GM12878 (cell line): ENCODE measurements around the gene ULK4. TPM values are rescaled to one million over a fixed set of nuclear protein-coding genes. Genes with fewer than 3 reads are reported as not detected.

Experiments
- ATAC-seq: fragments of 200-7000 bp; cut with Tn5 transposase; 3 replicates; pipeline ENCODE4 v1.9.1; 2020; ENCODE audit warnings: mild to moderate bottlenecking, moderate library complexity
- BruUV-seq: library from RNA; stranded (reverse); fragments of 400-500 nt; replicated peaks from 2 replicates; lab custom pipeline; 2021; lab: Mats Ljungman, UMichigan
- CTCF ChIA-PET: fragments of 300-600 bp; sonication (Branson Sonifier 250); formaldehyde crosslinking; extraction: SDS; loops from one replicate; lab custom pipeline; 2021; ENCODE audit warnings: inconsistent platforms; lab: Yijun Ruan, JAX
- POLR2A ChIA-PET: fragments of 350-600 bp; formaldehyde crosslinking; extraction: SDS; loops from one replicate; lab custom pipeline; 2021; ENCODE audit warnings: inconsistent platforms; lab: Charles Lee
- RAD21 ChIA-PET: fragments of 300-600 bp; sonication (Branson Sonifier 250); formaldehyde crosslinking; loops from one replicate; lab custom pipeline; 2023; ENCODE audit warnings: antibody characterized with exemption; ENCODE audit not compliant: unreplicated experiment; lab: Charles Lee
- SMC1A ChIA-PET: fragments of 300-600 bp; sonication (Branson Sonifier 250); formaldehyde crosslinking; loops from one replicate; lab custom pipeline; 2023; ENCODE audit not compliant: unreplicated experiment, uncharacterized antibody; lab: Charles Lee
- DNase-seq: peaks from one replicate; pipeline ENCODE4 v3.0.0-alpha.2; 2011; ENCODE audit warnings: low read depth, low spot score
- FAIRE-seq: peaks from 3 replicates; lab custom pipeline; 2011; peaks lifted over from hg19 to GRCh38; lab: Jason Lieb, UNC
- H2AFZ ChIP-seq: 2 replicates; pipeline ENCODE4 v1.6.0; 2011; ENCODE audit warnings: low read depth, low read length, control low read depth; ENCODE audit not compliant: control insufficient read depth
- H3K27ac ChIP-seq: 2 replicates; pipeline ENCODE4 v1.5.1; 2011; ENCODE audit warnings: control low read depth; ENCODE audit not compliant: control insufficient read depth, insufficient read depth
- H3K27me3 ChIP-seq, 2 experiments: replicated peaks in 1 of 2; 2 replicates each; pipeline versions ENCODE4 v1.6.0 to v1.6.1; 2011; ENCODE audit warnings: low read length in 1 of 2; ENCODE audit not compliant: control insufficient read depth in 2 of 2, insufficient read depth in 2 of 2
- H3K36me3 ChIP-seq, 2 experiments: 2 replicates each; pipeline ENCODE4 v1.5.1; 2011; ENCODE audit warnings: low read length in 1 of 2; ENCODE audit not compliant: control insufficient read depth in 2 of 2, insufficient read depth in 2 of 2
- H3K4me1 ChIP-seq: 2 replicates; pipeline ENCODE4 v1.6.1; 2011; ENCODE audit warnings: mild to moderate bottlenecking, low read length, moderate library complexity, mixed read lengths; ENCODE audit not compliant: control insufficient read depth, insufficient read depth
- H3K4me2 ChIP-seq: 2 replicates; pipeline ENCODE4 v1.6.0; 2011; ENCODE audit warnings: control low read depth; ENCODE audit not compliant: control insufficient read depth, insufficient read depth
- H3K4me3 ChIP-seq: fragments of 200-600 bp; sonication (generic); 2 replicates; pipeline ENCODE4 v1.5.1; 2016
- H3K79me2 ChIP-seq: 2 replicates; pipeline ENCODE4 v1.6.0; 2011; ENCODE audit warnings: low read length; ENCODE audit not compliant: control insufficient read depth, insufficient read depth
- H3K9ac ChIP-seq: 2 replicates; pipeline ENCODE4 v1.8.0; 2011; ENCODE audit warnings: low read length, control low read depth, mixed read lengths; ENCODE audit not compliant: control insufficient read depth, insufficient read depth
- H3K9me3 ChIP-seq: replicated peaks from 3 replicates; pipeline ENCODE4 v1.5.1; 2011; ENCODE audit warnings: mild to moderate bottlenecking, low read length; ENCODE audit not compliant: control insufficient read depth, insufficient read depth
- H4K20me1 ChIP-seq: 2 replicates; pipeline ENCODE4 v1.6.0; 2011; ENCODE audit not compliant: control insufficient read depth, insufficient read depth
- BACH1 ChIP-seq: fragments of 450-650 bp; IDR thresholded peaks from 2 replicates; pipeline ENCODE4 v1.6.1; 2017; ENCODE audit warnings: mild to moderate bottlenecking, borderline replicate concordance
- GABPA ChIP-seq: IDR thresholded peaks from 2 replicates; pipeline ENCODE4 v1.6.1; 2014; ENCODE audit warnings: antibody characterized with exemption, low read depth, mild to moderate bottlenecking, inconsistent platforms
- MEF2B ChIP-seq: fragments of 450-650 bp; IDR thresholded peaks from 2 replicates; pipeline ENCODE4 v1.6.1; 2018; ENCODE audit warnings: mild to moderate bottlenecking, moderate library complexity; ENCODE audit not compliant: partially characterized antibody, poor library complexity, severe bottlenecking
- POLR2AphosphoS5 ChIP-seq: IDR thresholded peaks from 2 replicates; pipeline ENCODE4 v1.6.1; 2011; ENCODE audit warnings: mild to moderate bottlenecking, low read length, inconsistent platforms
- TARDBP ChIP-seq: IDR thresholded peaks from 2 replicates; pipeline ENCODE4 v1.6.1; 2016; ENCODE audit warnings: borderline replicate concordance
- TBL1XR1 ChIP-seq: IDR thresholded peaks from 2 replicates; pipeline ENCODE4 v1.6.1; 2012; ENCODE audit warnings: low read depth, low read length, improper control_type of control experiment
- ZNF207 ChIP-seq: fragments of 450-650 bp; IDR thresholded peaks from 2 replicates; pipeline ENCODE4 v1.6.1; 2014; ENCODE audit warnings: antibody characterized with exemption, mild to moderate bottlenecking, borderline replicate concordance
- ZZZ3 ChIP-seq: IDR thresholded peaks from 2 replicates; pipeline ENCODE4 v1.6.1; 2011; ENCODE audit warnings: low read depth; ENCODE audit not compliant: control insufficient read depth, insufficient read length
- WGBS: methylation state at CpG from one replicate; pipeline ENCODE4 v1.1.6; 2016; ENCODE audit warnings: low lambda C conversion rate; ENCODE audit not compliant: insufficient replicate concordance, insufficient coverage; ENCODE audit errors: missing lambda C conversion rate; 5-methylcytosine and 5-hydroxymethylcytosine counted together
- in situ Hi-C: fragments of 300-500 bp; cut with MboI; formaldehyde crosslinking; loops from 9 replicates; pipeline ENCODE4 v1.14.3; 2018; ENCODE audit warnings: mixed read lengths
- intact Hi-C: fragments of 100-400 bp; cut with micrococcal nuclease; formaldehyde crosslinking; loops from one replicate; pipeline ENCODE4 v1.14.2; 2022; ENCODE audit not compliant: unreplicated experiment
- polyA plus RNA-seq, 11 experiments: library from polyadenylated mRNA; depleted of rRNA in 4 of 11; unstranded in 6 of 11; stranded (reverse) in 5 of 11; fragments of >200 nt; fragmentation: Nextera tagmentation in 4 of 11; fragmentation: Illumina TruSeq in 1 of 11; extraction: Ambion mirVana in 4 of 11; extraction: Trizol in 1 of 11; gene quantifications; 1 replicate in 1 of 11; 2 replicates in 10 of 11; pipeline versions ENCODE4 v1.2.1 to v1.2.3, GENCODE V29; 2011 to 2016; ENCODE audit warnings: inconsistent platforms in 2 of 11, missing spikeins in 2 of 11, low read depth in 1 of 11
- total RNA-seq, 4 experiments: library from RNA; depleted of rRNA in 3 of 4; stranded (reverse); fragments of >200 nt in 3 of 4; fragmentation: Illumina TruSeq in 1 of 4; extraction: Trizol in 1 of 4; gene quantifications; 2 replicates each; pipeline versions ENCODE4 v1.2.1 to v1.2.3, GENCODE V29; 2013 to 2021
- TF ChIP-seq, protein P1 (sequence below): fragments of 450-650 bp; IDR thresholded peaks from 2 replicates; pipeline ENCODE4 v1.6.1; 2018; ENCODE audit warnings: mild to moderate bottlenecking, low read depth, moderate library complexity; ENCODE audit not compliant: partially characterized antibody
- TF ChIP-seq, protein P2 (sequence below): fragments of 450-650 bp; IDR thresholded peaks from 2 replicates; pipeline ENCODE4 v1.6.1; 2014; ENCODE audit warnings: mild to moderate bottlenecking
- TF ChIP-seq, protein P3 (sequence below): IDR thresholded peaks from 2 replicates; pipeline ENCODE4 v1.6.1; 2011; ENCODE audit warnings: mild to moderate bottlenecking, low read depth, low read length, moderate library complexity; ENCODE audit not compliant: insufficient replicate concordance
- TF ChIP-seq, protein P4 (sequence below), 3 experiments: IDR thresholded peaks in 2 of 3; conservative IDR thresholded peaks in 1 of 3; 2 replicates each; pipeline ENCODE4 v1.5.1; 2011; ENCODE audit warnings: low read depth in 3 of 3, low read length in 3 of 3, mild to moderate bottlenecking in 3 of 3, control low read depth in 2 of 3, moderate library complexity in 2 of 3, inconsistent platforms in 1 of 3, mixed read lengths in 1 of 3; ENCODE audit not compliant: control insufficient read depth in 2 of 3, insufficient read depth in 1 of 3; ENCODE audit errors: extremely low read depth in 1 of 3

The ULK4 gene
- total and polyA plus RNA-seq, 10 of the 15 experiments (the other 5 are each of a cell fraction or from before 2014, with no cell fraction given) = 3.5 to 7.6 (median 6.3) TPM

DNA sequence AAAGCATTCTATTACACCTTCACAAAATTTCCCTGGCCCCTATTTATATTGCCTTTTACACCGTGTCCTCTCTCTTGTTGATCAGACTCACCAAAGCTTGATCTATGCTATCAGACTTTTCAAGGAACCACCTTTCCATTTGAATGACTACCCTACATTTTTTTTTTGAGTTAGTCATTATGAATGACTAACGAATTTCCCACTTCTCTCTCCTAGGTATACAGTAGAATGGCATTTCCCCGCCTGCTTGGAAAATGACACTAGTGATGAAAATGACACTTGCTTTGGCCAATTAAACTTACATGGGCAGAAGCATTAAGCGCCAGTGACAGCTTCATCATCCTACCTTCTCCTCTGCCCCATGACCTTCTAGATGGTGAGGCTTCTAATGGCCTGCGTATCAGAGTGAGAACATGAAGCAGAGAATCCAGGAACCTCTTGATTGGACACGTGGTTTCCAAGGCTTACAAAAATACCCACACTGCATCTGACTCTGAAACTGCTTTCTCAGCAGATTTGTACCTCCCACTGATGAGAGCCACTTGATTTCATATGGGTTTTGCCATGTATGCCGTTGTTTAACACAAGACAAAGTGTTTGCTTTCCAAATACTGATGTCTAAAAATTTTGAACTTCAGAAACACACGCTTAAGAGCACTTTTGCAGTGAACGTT lies 392.1 kb downstream of the ULK4 start (continued):
- TF ChIP-seq ZZZ3 (no peak), MEF2B (no peak)
- TF ChIP-seq, all 136 proteins: peak for 0

DNA sequence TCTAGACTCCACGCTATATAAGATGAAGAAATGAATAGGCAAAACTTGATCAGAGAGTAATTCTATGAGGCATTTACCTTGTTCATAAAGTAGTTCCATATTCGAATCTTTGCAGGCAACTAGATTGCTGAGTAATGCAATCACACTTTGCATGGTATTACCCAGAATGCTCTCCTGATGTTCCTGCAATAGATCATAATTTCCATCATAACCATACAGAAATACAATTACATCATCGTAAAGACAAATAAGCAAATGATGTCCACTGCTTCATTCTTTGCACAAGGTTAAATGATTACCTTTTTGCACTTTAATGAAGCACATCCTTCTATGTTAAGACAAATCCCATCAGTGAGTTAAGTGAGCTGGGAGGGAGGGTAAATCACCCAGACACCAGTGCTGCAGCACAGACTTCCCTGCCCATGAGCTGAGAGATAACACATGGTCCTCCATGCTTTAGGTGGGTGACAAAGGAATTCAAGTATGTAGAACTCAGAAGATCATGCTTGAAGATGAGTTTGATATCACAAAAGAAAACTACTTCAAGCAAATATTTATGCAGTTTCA lies 395.9 kb downstream of the ULK4 start:
- Histone ChIP-seq H3K27ac (no peak overlapping the region), H4K20me1 (no peaks in the 10 kb centered on the region), H2AFZ (no peak overlapping the region), H3K27me3 (no peaks in the 10 kb centered on the region), H3K9me3 (no peaks in the 10 kb centered on the region), H3K79me2 (no peaks in the 10 kb centered on the region), H3K4me3 (no peak overlapping the region), H3K9ac (no peak overlapping the region), H3K4me2 (no peak overlapping the region), H3K36me3 (no peaks in the 10 kb centered on the region), H3K4me1 (no peaks in the 10 kb centered on the region)
- in situ Hi-C loops (no loop called here), intact Hi-C loops (no loop called here)
- FAIRE-seq (no peak), ATAC-seq (no peak), DNase-seq (no peak)
- ChIA-PET CTCF (no interaction called here), POLR2A (interaction anchor here (0.5 kb wide), 1 partner anchor 10 kb away, joined by 3 read pairs; no protein-coding TSS in a partner anchor), SMC1A (interaction anchor here (0.7 kb wide), 1 partner anchor 180 kb away, joined by 3 read pairs; no protein-coding TSS in a partner anchor), RAD21 (no interaction called here)
- WGBS = 56% methylated on average over 3 of the region's 3 CpGs
- no TSS peak for BruUV-seq
- TF ChIP-seq BACH1 (no peak), TARDBP (no peak), TBL1XR1 (no peak), POLR2AphosphoS5 (no peak), GABPA (no peak), ZNF207 (no peak)
- TF ChIP-seq, protein P1, sequence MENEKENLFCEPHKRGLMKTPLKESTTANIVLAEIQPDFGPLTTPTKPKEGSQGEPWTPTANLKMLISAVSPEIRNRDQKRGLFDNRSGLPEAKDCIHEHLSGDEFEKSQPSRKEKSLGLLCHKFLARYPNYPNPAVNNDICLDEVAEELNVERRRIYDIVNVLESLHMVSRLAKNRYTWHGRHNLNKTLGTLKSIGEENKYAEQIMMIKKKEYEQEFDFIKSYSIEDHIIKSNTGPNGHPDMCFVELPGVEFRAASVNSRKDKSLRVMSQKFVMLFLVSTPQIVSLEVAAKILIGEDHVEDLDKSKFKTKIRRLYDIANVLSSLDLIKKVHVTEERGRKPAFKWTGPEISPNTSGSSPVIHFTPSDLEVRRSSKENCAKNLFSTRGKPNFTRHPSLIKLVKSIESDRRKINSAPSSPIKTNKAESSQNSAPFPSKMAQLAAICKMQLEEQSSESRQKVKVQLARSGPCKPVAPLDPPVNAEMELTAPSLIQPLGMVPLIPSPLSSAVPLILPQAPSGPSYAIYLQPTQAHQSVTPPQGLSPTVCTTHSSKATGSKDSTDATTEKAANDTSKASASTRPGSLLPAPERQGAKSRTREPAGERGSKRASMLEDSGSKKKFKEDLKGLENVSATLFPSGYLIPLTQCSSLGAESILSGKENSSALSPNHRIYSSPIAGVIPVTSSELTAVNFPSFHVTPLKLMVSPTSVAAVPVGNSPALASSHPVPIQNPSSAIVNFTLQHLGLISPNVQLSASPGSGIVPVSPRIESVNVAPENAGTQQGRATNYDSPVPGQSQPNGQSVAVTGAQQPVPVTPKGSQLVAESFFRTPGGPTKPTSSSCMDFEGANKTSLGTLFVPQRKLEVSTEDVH = no peak
- TF ChIP-seq, protein P2, sequence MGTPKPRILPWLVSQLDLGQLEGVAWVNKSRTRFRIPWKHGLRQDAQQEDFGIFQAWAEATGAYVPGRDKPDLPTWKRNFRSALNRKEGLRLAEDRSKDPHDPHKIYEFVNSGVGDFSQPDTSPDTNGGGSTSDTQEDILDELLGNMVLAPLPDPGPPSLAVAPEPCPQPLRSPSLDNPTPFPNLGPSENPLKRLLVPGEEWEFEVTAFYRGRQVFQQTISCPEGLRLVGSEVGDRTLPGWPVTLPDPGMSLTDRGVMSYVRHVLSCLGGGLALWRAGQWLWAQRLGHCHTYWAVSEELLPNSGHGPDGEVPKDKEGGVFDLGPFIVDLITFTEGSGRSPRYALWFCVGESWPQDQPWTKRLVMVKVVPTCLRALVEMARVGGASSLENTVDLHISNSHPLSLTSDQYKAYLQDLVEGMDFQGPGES = no peak
- TF ChIP-seq, protein P3, sequence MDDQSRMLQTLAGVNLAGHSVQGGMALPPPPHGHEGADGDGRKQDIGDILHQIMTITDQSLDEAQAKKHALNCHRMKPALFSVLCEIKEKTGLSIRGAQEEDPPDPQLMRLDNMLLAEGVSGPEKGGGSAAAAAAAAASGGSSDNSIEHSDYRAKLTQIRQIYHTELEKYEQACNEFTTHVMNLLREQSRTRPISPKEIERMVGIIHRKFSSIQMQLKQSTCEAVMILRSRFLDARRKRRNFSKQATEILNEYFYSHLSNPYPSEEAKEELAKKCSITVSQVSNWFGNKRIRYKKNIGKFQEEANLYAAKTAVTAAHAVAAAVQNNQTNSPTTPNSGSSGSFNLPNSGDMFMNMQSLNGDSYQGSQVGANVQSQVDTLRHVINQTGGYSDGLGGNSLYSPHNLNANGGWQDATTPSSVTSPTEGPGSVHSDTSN = no peak
- TF ChIP-seq, protein P4, sequence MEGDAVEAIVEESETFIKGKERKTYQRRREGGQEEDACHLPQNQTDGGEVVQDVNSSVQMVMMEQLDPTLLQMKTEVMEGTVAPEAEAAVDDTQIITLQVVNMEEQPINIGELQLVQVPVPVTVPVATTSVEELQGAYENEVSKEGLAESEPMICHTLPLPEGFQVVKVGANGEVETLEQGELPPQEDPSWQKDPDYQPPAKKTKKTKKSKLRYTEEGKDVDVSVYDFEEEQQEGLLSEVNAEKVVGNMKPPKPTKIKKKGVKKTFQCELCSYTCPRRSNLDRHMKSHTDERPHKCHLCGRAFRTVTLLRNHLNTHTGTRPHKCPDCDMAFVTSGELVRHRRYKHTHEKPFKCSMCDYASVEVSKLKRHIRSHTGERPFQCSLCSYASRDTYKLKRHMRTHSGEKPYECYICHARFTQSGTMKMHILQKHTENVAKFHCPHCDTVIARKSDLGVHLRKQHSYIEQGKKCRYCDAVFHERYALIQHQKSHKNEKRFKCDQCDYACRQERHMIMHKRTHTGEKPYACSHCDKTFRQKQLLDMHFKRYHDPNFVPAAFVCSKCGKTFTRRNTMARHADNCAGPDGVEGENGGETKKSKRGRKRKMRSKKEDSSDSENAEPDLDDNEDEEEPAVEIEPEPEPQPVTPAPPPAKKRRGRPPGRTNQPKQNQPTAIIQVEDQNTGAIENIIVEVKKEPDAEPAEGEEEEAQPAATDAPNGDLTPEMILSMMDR (IDR thresholded peaks at IDR 0.05 in 2 of 3, conservative IDR thresholded peaks at IDR 0.05 in 1 of 3; ENCODE audit: control insufficient read depth in 2 of 3, extremely low read depth in 1 of 3, insufficient read depth in 1 of 3, low read depth in 3 of 3, low read length in 3 of 3) = no peak
